CD4-positive, alpha-beta memory T cell (primary cell): ENCODE data around the gene CREB3L4. TPM values are rescaled to one million over a fixed set of nuclear protein-coding genes. Genes with fewer than 3 reads are reported as not detected.

Experiments
- CTCF ChIA-PET: fragments of 350-600 bp; sonication (Branson Sonifier 250); formaldehyde crosslinking; loops from one replicate; lab custom pipeline; 2021; ENCODE audit warnings: inconsistent platforms; ENCODE audit not compliant: partially characterized antibody; lab: Charles Lee
- POLR2A ChIA-PET: fragments of 350-600 bp; sonication (Branson Sonifier 250); formaldehyde crosslinking; loops from one replicate; lab custom pipeline; 2021; ENCODE audit not compliant: partially characterized antibody; lab: Charles Lee
- DNase-seq, 5 donors: peaks; one replicate each; pipeline versions ENCODE4 v3.0.0 to v3.0.0-alpha.2; 2020 to 2022; ENCODE audit warnings: mixed read lengths in 1 of 5
- H3K27ac ChIP-seq: one replicate; pipeline ENCODE4 v1.7.0; 2013; ENCODE audit warnings: low read depth, low read length
- H3K27me3 ChIP-seq: 2 replicates; pipeline ENCODE4 v1.7.0; 2013; ENCODE audit warnings: mild to moderate bottlenecking, low read length, moderate library complexity; ENCODE audit not compliant: insufficient read depth
- H3K36me3 ChIP-seq: 2 replicates; pipeline ENCODE4 v1.7.0; 2013; ENCODE audit warnings: mild to moderate bottlenecking, low read length, moderate library complexity; ENCODE audit not compliant: insufficient read depth
- H3K4me1 ChIP-seq: 2 replicates; pipeline ENCODE4 v1.7.0; 2013; ENCODE audit warnings: mild to moderate bottlenecking, low read length, moderate library complexity; ENCODE audit not compliant: insufficient read depth
- H3K4me3 ChIP-seq, 2 donors: one replicate each; pipeline ENCODE4 v1.7.0; 2013; ENCODE audit warnings: low read length in 2 of 2, mild to moderate bottlenecking in 1 of 2
- H3K9me3 ChIP-seq, 2 donors: one replicate each; pipeline ENCODE4 v1.7.0; 2013; ENCODE audit warnings: low read length in 2 of 2, control low read depth in 1 of 2; ENCODE audit not compliant: control insufficient read depth in 1 of 2
- H3K27ac Mint-ChIP-seq, 7 donors: one replicate each; pipeline ENCODE4 v1.8.0; 2020 to 2021; ENCODE audit warnings: mixed read lengths in 7 of 7, mild to moderate bottlenecking in 6 of 7, inconsistent platforms in 3 of 7, moderate library complexity in 3 of 7
- H3K27me3 Mint-ChIP-seq, 2 donors: one replicate each; pipeline ENCODE4 v1.8.0; 2020 to 2021; ENCODE audit warnings: mixed read lengths in 2 of 2
- H3K36me3 Mint-ChIP-seq, 2 donors: one replicate each; pipeline ENCODE4 v1.8.0; 2020 to 2021; ENCODE audit warnings: mixed read lengths in 2 of 2, inconsistent platforms in 1 of 2, mild to moderate bottlenecking in 1 of 2
- H3K4me1 Mint-ChIP-seq, 4 donors: one replicate each; pipeline ENCODE4 v1.8.0; 2020 to 2021; ENCODE audit warnings: mixed read lengths in 4 of 4, mild to moderate bottlenecking in 1 of 4
- H3K4me3 Mint-ChIP-seq, 8 donors: one replicate each; pipeline ENCODE4 v1.8.0; 2020 to 2021; ENCODE audit warnings: mixed read lengths in 8 of 8, mild to moderate bottlenecking in 7 of 8, moderate library complexity in 6 of 8, inconsistent platforms in 3 of 8
- H3K9me3 Mint-ChIP-seq, 8 donors: one replicate each; pipeline ENCODE4 v1.8.0; 2020 to 2021; ENCODE audit warnings: mixed read lengths in 8 of 8, mild to moderate bottlenecking in 5 of 8, inconsistent platforms in 3 of 8, moderate library complexity in 1 of 8
- intact Hi-C: fragments of 100-400 bp; cut with micrococcal nuclease; formaldehyde crosslinking; loops from one replicate; pipeline ENCODE4 v1.15.1; 2023
- polyA plus RNA-seq, 2 donors: library from polyadenylated mRNA; unstranded; fragments of 300-500 nt; fragmentation: Illumina TruSeq; gene quantifications; one replicate each; pipeline ENCODE4 v1.2.3, GENCODE V29; 2021
- total RNA-seq, 2 experiments: library from RNA; stranded (reverse); gene quantifications; one replicate each; pipeline ENCODE4 v1.2.3, GENCODE V29; 2021

Gene CREB3L4
- total and polyA plus RNA-seq, 4 experiments from 2014 or later = 1.2 to 9.8 (median 6.3) TPM

GRCh38 chr1:153968972-153969371 lies 1.3 kb downstream of the CREB3L4 start:
- Histone ChIP-seq H3K4me1 (peaks cover 36% of the 10 kb centered on the region), H3K36me3 (peaks cover 14% of the 10 kb centered on the region), H3K27ac (no peak overlapping the region), H3K4me3 (no peak overlapping the region), H3K9me3 (no peaks in the 10 kb centered on the region), H3K27me3 (no peaks in the 10 kb centered on the region)
- Mint-ChIP-seq H3K27ac (peak overlapping the region; percentile 73 to 96 (median 85)), H3K9me3 (no peaks in the 10 kb centered on the region), H3K4me3 (peak overlapping the region in 1 of 8 donors; percentile 72), H3K4me1 (peaks cover 19 to 54% (median 37%) of the 10 kb centered on the region in 4 donors), H3K36me3 (peaks cover under 1 to 14% of the 10 kb centered on the region in 2 donors), H3K27me3 (no peaks in the 10 kb centered on the region)
- DNase-seq = no peak
- ChIA-PET POLR2A (interaction anchor here (4.0 to 5.1 kb wide), 5 partner anchors 8 to 47 kb away, joined by 56 to 148 read pairs (median 93); partner anchors contain the start of genes CRTC2, DENND4B, GATAD2B and JTB), CTCF (interaction anchor here (2.1 to 8.4 kb wide), 4 partner anchors 11 to 23 kb away, joined by 7 to 70 read pairs (median 26); partner anchors contain the start of genes CRTC2, DENND4B and RAB13)
- intact Hi-C loops = no loop called here

- Histone ChIP-seq H3K27me3 (no peaks in the 10 kb centered on the region), H3K36me3 (peaks cover 22% of the 10 kb centered on the region), H3K27ac (no peak overlapping the region), H3K4me3 (no peak overlapping the region), H3K4me1 (peaks cover 29% of the 10 kb centered on the region), H3K9me3 (no peaks in the 10 kb centered on the region)
- Mint-ChIP-seq H3K27ac (peak overlapping the region in 4 of 7 donors; percentile 41 to 76 (median 54)), H3K27me3 (no peaks in the 10 kb centered on the region), H3K9me3 (no peaks in the 10 kb centered on the region), H3K4me3 (no peak overlapping the region), H3K4me1 (peaks cover 19 to 59% (median 35%) of the 10 kb centered on the region in 4 donors), H3K36me3 (peaks cover 9 to 24% of the 10 kb centered on the region in 2 donors)
- CTCF ChIA-PET = interaction anchor here (0.7 kb wide), 2 partner anchors 17 to 27 kb away, joined by 4 read pairs; no protein-coding TSS in a partner anchor
- intact Hi-C loops = no loop called here
- no peak for DNase-seq
- POLR2A ChIA-PET = interaction anchor here (0.9 to 1.2 kb wide), 2 partner anchors 14 to 189 kb away, joined by 3 read pairs; no protein-coding TSS in a partner anchor
Observed at GRCh38 chr1:153970346-153970745, 2.6 kb downstream of the CREB3L4 start.

GRCh38 chr1:153973071-153973470 lies 5.4 kb downstream of the CREB3L4 start:
- H3K27ac ChIP-seq = no peak overlapping the region
- CTCF ChIA-PET = interaction anchor here (1.7 kb wide), 1 partner anchor 176 kb away, joined by 6 read pairs; no protein-coding TSS in a partner anchor
- H3K9me3 ChIP-seq = no peaks in the 10 kb centered on the region
- H3K4me3 ChIP-seq = no peak overlapping the region
- POLR2A ChIA-PET = interaction anchor here (1.2 to 7.4 kb wide), 6 partner anchors 10 to 50 kb away, joined by 3 to 164 read pairs (median 40); partner anchors contain the start of genes CRTC2, GATAD2B, RAB13 and RPS27
- no peak for DNase-seq
- peaks cover 15 to 37% of the 10 kb centered on the region in 2 donors for H3K36me3 Mint-ChIP-seq
- no peak overlapping the region for H3K4me3 Mint-ChIP-seq
- peak overlapping the region in 4 of 7 donors; percentile 49 to 72 (median 60) for H3K27ac Mint-ChIP-seq
- peaks cover 24% of the 10 kb centered on the region for H3K4me1 ChIP-seq
- peaks cover 29% of the 10 kb centered on the region for H3K36me3 ChIP-seq
- peaks cover 17 to 58% (median 31%) of the 10 kb centered on the region in 4 donors for H3K4me1 Mint-ChIP-seq
- no peaks in the 10 kb centered on the region for H3K9me3 Mint-ChIP-seq
- intact Hi-C loops = no loop called here
- H3K27me3 Mint-ChIP-seq = no peaks in the 10 kb centered on the region
- no peaks in the 10 kb centered on the region for H3K27me3 ChIP-seq

- H3K4me3 Mint-ChIP-seq = no peak overlapping the region
- H3K4me1 ChIP-seq = peaks cover 24% of the 10 kb centered on the region
- DNase-seq = no peak
- H3K27ac Mint-ChIP-seq = peak overlapping the region in 1 of 7 donors; percentile 49
- H3K36me3 Mint-ChIP-seq = peaks cover 15 to 37% of the 10 kb centered on the region in 2 donors
- H3K9me3 ChIP-seq = no peaks in the 10 kb centered on the region
- H3K27me3 Mint-ChIP-seq = no peaks in the 10 kb centered on the region
- ChIA-PET CTCF (interaction anchor here (1.7 to 5.2 kb wide), 2 partner anchors 9 to 177 kb away, joined by 6 to 55 read pairs; partner anchors contain the start of genes CREB3L4 and SLC39A1), POLR2A (interaction anchor here (1.2 to 7.4 kb wide), 5 partner anchors 10 to 51 kb away, joined by 3 to 164 read pairs (median 70); partner anchors contain the start of genes CRTC2, GATAD2B, RAB13 and RPS27)
- peaks cover 29% of the 10 kb centered on the region for H3K36me3 ChIP-seq
- intact Hi-C loops = no loop called here
- no peak overlapping the region for H3K27ac ChIP-seq
- H3K4me3 ChIP-seq = no peak overlapping the region
- no peaks in the 10 kb centered on the region for H3K9me3 Mint-ChIP-seq
- no peaks in the 10 kb centered on the region for H3K27me3 ChIP-seq
- H3K4me1 Mint-ChIP-seq = peaks cover 18 to 62% (median 33%) of the 10 kb centered on the region in 4 donors
Observed at GRCh38 chr1:153973525-153973924, 5.8 kb downstream of the CREB3L4 start.

- intact Hi-C loops = loop anchor here (1.0 kb wide), 6 partner anchors 10 to 194 kb away; partner anchors contain the start of genes CREB3L4, CRTC2, GATAD2B and RPS27
- DNase-seq = peak in 1 of 5 donors; percentile 16
- Mint-ChIP-seq H3K4me1 (peaks cover 18 to 61% (median 34%) of the 10 kb centered on the region in 4 donors), H3K9me3 (no peaks in the 10 kb centered on the region), H3K27me3 (no peaks in the 10 kb centered on the region), H3K4me3 (peak overlapping the region; percentile 93 to 98 (median 97)), H3K27ac (peak overlapping the region; percentile 96 to 98 (median 97)), H3K36me3 (peaks cover 15 to 37% of the 10 kb centered on the region in 2 donors)
- Histone ChIP-seq H3K4me3 (peak overlapping the region; percentile 94), H3K36me3 (peaks cover 29% of the 10 kb centered on the region), H3K27me3 (no peaks in the 10 kb centered on the region), H3K4me1 (peaks cover 25% of the 10 kb centered on the region), H3K9me3 (no peaks in the 10 kb centered on the region), H3K27ac (peak overlapping the region; percentile 92)
- ChIA-PET CTCF (interaction anchor here (0.9 to 5.2 kb wide), 8 partner anchors 10 to 327 kb away, joined by 3 to 55 read pairs (median 10); partner anchors contain the start of genes CREB3L4, CRTC2, DENND4B and GATAD2B), POLR2A (interaction anchor here (0.6 to 7.4 kb wide), 22 partner anchors 10 to 443 kb away, joined by 3 to 164 read pairs (median 6); partner anchors contain the start of genes CHTOP, CREB3L4, CRTC2 and DENND4B)
Observed at GRCh38 chr1:153976819-153977249, 9.1 kb downstream of the CREB3L4 start.

DNA sequence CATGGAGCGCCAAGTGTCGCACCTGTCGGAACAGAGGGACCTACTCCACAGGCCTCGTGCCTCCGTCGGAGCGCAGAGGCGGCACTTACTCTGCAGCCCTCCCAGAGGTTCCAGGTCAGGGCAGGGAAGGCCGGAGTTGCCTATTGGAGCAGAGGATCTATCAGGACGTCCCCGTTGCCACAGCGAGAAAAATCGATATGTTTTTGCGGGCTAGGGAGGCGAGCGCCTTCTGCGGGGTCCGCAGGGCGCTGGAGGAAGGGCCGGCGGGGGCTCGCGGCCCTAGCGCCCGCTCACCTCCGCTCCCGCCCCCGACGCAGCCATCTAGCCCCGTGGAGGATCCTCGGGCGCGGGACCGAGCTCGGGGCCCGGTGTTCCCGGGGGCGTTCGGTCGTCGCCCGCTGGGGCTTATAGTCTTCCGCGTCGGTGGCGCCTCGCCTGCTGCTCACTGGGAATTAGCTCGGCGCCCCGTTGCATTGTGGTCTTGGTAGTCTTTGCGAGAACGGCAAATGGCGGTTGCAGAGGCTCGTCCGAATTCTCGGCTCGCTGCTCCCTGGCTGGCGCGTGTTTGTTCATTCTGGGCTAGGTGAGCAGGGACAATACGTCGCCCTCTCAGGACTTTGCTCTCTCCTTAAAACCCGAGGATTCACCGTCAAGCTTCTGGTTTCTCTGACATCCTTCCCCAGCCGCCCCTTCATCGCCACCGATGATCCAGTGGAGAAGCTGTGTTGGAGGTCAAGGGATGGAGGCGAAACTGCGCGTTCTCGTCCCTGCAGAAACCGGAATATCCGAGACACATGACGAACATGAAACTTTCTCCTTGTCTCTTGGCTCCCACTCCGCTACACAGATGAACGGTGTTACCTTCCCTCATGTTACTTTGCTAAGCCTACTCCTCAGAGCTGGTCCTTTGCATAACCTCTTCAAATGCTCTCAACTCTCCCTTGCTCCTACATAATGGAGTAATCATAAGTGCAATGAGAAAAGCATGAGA lies 9.8 kb downstream of the CREB3L4 start, which contains the start of gene JTB:
Gene JTB (minus strand): TSS at position 425 of the 991 bp plus-strand sequence. CDS start 422 bp downstream, at position 3.
- Histone ChIP-seq H3K4me3 (peak within 1 kb of the TSS; percentile 94), H3K9me3 (no peaks in the 10 kb centered on the region), H3K27ac (peak within 1 kb of the TSS; percentile 92), H3K36me3 (peaks cover 29% of the 10 kb centered on the region), H3K4me1 (peaks cover 25% of the 10 kb centered on the region), H3K27me3 (no peaks in the 10 kb centered on the region)
- Mint-ChIP-seq H3K4me3 (peak within 1 kb of the TSS; percentile 93 to 98 (median 97)), H3K36me3 (peaks cover 15 to 37% of the 10 kb centered on the region in 2 donors), H3K27me3 (no peaks in the 10 kb centered on the region), H3K9me3 (no peaks in the 10 kb centered on the region), H3K4me1 (peaks cover 15 to 54% (median 29%) of the 10 kb centered on the region in 4 donors), H3K27ac (peak within 1 kb of the TSS; percentile 96 to 98 (median 97))
- intact Hi-C loops = loop anchor here (1.0 kb wide), 6 partner anchors 10 to 194 kb away; partner anchors contain the start of genes CREB3L4, CRTC2, GATAD2B and RPS27
- peak; percentile 77 to 91 (median 79) for DNase-seq
- POLR2A ChIA-PET = interaction anchor here (0.6 to 7.4 kb wide), 32 partner anchors 10 to 1344 kb away, joined by 3 to 164 read pairs (median 6); partner anchors contain the start of genes CHTOP, CREB3L4, CRTC2 and DENND4B
- CTCF ChIA-PET = interaction anchor here (1.0 to 5.2 kb wide), 10 partner anchors 11 to 328 kb away, joined by 3 to 55 read pairs (median 5); partner anchors contain the start of genes CREB3L4, DENND4B, GATAD2B and RAB13
